ENCODE data around the gene ALG10B. TPM values are rescaled to one million over a fixed set of nuclear protein-coding genes. Genes with fewer than 3 reads are reported as not detected.

The ALG10B gene
- total and polyA plus RNA-seq, 9 of the 15 experiments (the other 6 are each of a cell fraction or from before 2014, with no cell fraction given): 0.34 to 3.3 (median 2.0) TPM

- TF ChIP-seq ZNF518B (CRISPR knock-in tag; IDR thresholded peaks at IDR 0.05): no peak
- no peak for TF ChIP-seq ZNF589 (CRISPR knock-in tag; IDR thresholded peaks at IDR 0.05; ENCODE audit: low read depth)
- no peak for TF ChIP-seq ZFP30 (CRISPR knock-in tag; IDR thresholded peaks at IDR 0.05; ENCODE audit: borderline replicate concordance)
- TF ChIP-seq RNF2 (IDR thresholded peaks at IDR 0.05): no peak
These were observed 33.7 kb upstream of the ALG10B start (continued) for GRCh38 chr12:38282886-38283285.

GRCh38 chr12:38289396-38289795 is 27.2 kb upstream of the ALG10B start:
- no peaks in the 10 kb centered on the region for H3K9me1 ChIP-seq (ENCODE audit: control insufficient read depth, insufficient read depth, low read length)
- H3K36me3 ChIP-seq (ENCODE audit: control insufficient read depth, insufficient read depth, low read length): no peaks in the 10 kb centered on the region
- FAIRE-seq (no peak), DNase-seq (ENCODE audit: extremely low read depth in 1 of 4, low spot score in 3 of 4) (no peak), ATAC-seq (no peak)
- no peak overlapping the region for H2AFZ ChIP-seq (ENCODE audit: low read depth, low read length)
- in situ Hi-C loops (cut with MboI): no loop called here
- POLR2A ChIA-PET: no interaction called here
- H3K9ac ChIP-seq (ENCODE audit: insufficient read depth in 1 of 2, low read depth in 2 of 2, low read length in 2 of 2): no peak overlapping the region
- H3K4me2 ChIP-seq (ENCODE audit: insufficient read depth, low read length): no peak overlapping the region
- no peaks in the 10 kb centered on the region for H3K9me3 ChIP-seq (replicated peaks; ENCODE audit: control insufficient read depth, insufficient read depth, low read depth, low read length)
- CTCF ChIA-PET (ENCODE audit: low intra/inter-chr PET ratio): no interaction called here
- no peak overlapping the region for H3K4me3 ChIP-seq
- no peak overlapping the region for H3K27ac ChIP-seq (ENCODE audit: extremely low read depth, low read depth, low read length)
- no peaks in the 10 kb centered on the region for H4K20me1 ChIP-seq (replicated peaks; ENCODE audit: control insufficient read depth, insufficient read depth, low read length)
- 0% methylated on average over 2 of the region's 2 CpGs for WGBS (ENCODE audit: insufficient coverage, low coverage, missing lambda C conversion rate)
- no peaks in the 10 kb centered on the region for H3K27me3 ChIP-seq (ENCODE audit: control insufficient read depth in 2 of 2, insufficient read depth in 2 of 2, low read length in 2 of 2)
- H3K4me1 ChIP-seq (replicated peaks in 1 of 2; ENCODE audit: control insufficient read depth in 2 of 2, insufficient read depth in 2 of 2, low read length in 2 of 2): no peaks in the 10 kb centered on the region
- intact Hi-C loops (cut with micrococcal nuclease): no loop called here
- no TSS peak for BruUV-seq (replicated peaks)
- H3K79me2 ChIP-seq (ENCODE audit: control insufficient read depth, insufficient read depth, low read length): no peaks in the 10 kb centered on the region
- TF ChIP-seq MEIS2 (IDR thresholded peaks at IDR 0.05; ENCODE audit: partially characterized antibody) (no peak), MIER1 (IDR thresholded peaks at IDR 0.05; ENCODE audit: low read depth) (no peak), ZSCAN29 (IDR thresholded peaks at IDR 0.05) (no peak), MCM2 (IDR thresholded peaks at IDR 0.05; ENCODE audit: low read depth) (no peak), EP300 (IDR thresholded peaks at IDR 0.05; ENCODE audit: low read length) (no peak), KAT2B (IDR thresholded peaks at IDR 0.05; ENCODE audit: low read depth, low read length) (no peak), MAZ (CRISPR knock-in tag; conservative IDR thresholded peaks at IDR 0.05 in 1 of 2, IDR thresholded peaks at IDR 0.05 in 1 of 2) (no peak), ZNF41 (CRISPR knock-in tag; conservative IDR thresholded peaks at IDR 0.05) (no peak), XRCC3 (IDR thresholded peaks at IDR 0.05) (no peak), NEUROD1 (IDR thresholded peaks at IDR 0.05; ENCODE audit: borderline replicate concordance, low read depth, low read length, partially characterized antibody) (no peak), PCBP1 (IDR thresholded peaks at IDR 0.05; ENCODE audit: low read depth, low read length, poor library complexity, severe bottlenecking) (no peak), MECOM (CRISPR knock-in tag; IDR thresholded peaks at IDR 0.05) (no peak), ZBTB8A (IDR thresholded peaks at IDR 0.05; ENCODE audit: partially characterized antibody) (no peak)
- TF ChIP-seq, protein P1, sequence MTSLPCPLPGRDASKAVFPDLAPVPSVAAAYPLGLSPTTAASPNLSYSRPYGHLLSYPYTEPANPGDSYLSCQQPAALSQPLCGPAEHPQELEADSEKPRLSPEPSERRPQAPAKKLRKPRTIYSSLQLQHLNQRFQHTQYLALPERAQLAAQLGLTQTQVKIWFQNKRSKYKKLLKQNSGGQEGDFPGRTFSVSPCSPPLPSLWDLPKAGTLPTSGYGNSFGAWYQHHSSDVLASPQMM (CRISPR knock-in tag; IDR thresholded peaks at IDR 0.05): no peak

Data from K562 (cell line).